Naive thymus-derived CD4-positive, alpha-beta T cell (primary cell): ENCODE results near the gene CDH4. TPM values are rescaled to one million over a fixed set of nuclear protein-coding genes. Genes with fewer than 3 reads are reported as not detected.

Source experiments
- ATAC-seq: fragments of 150-1000 bp; cut with Tn5 transposase; 2 replicates; pipeline ENCODE4 v1.10.0; 2021; ENCODE audit warnings: mild to moderate bottlenecking, moderate library complexity
- CTCF ChIA-PET: fragments of 350-600 bp; sonication (Branson Sonifier 250); formaldehyde crosslinking; loops from one replicate; lab custom pipeline; 2021; ENCODE audit warnings: antibody characterized with exemption; lab: Charles Lee
- POLR2A ChIA-PET: fragments of 350-600 bp; sonication (Branson Sonifier 250); formaldehyde crosslinking; loops from one replicate; lab custom pipeline; 2021; ENCODE audit warnings: antibody characterized with exemption, inconsistent platforms; lab: Charles Lee
- DNase-seq, 9 donors: peaks; one replicate each; pipeline versions ENCODE4 v3.0.0 to v3.0.0-alpha.2; 2020 to 2022; ENCODE audit warnings: mixed read lengths in 1 of 9
- H3K27ac ChIP-seq: one replicate; pipeline ENCODE4 v1.7.0; 2013; ENCODE audit warnings: mild to moderate bottlenecking, low read depth, low read length, moderate library complexity
- H3K27me3 ChIP-seq, 2 donors: one replicate each; pipeline ENCODE4 v1.7.0; 2013; ENCODE audit warnings: low read length in 2 of 2, mild to moderate bottlenecking in 2 of 2, moderate library complexity in 2 of 2; ENCODE audit not compliant: control insufficient read depth in 2 of 2, insufficient read depth in 2 of 2
- H3K36me3 ChIP-seq, 3 experiments: 1 replicate in 2 of 3; 2 replicates in 1 of 3; pipeline ENCODE4 v1.7.0; 2013; ENCODE audit warnings: low read length in 3 of 3, mild to moderate bottlenecking in 3 of 3, moderate library complexity in 1 of 3; ENCODE audit not compliant: insufficient read depth in 3 of 3, control insufficient read depth in 2 of 3
- H3K4me1 ChIP-seq, 2 donors: one replicate each; pipeline ENCODE4 v1.7.0; 2013; ENCODE audit warnings: low read length in 2 of 2, mild to moderate bottlenecking in 2 of 2, moderate library complexity in 1 of 2; ENCODE audit not compliant: control insufficient read depth in 2 of 2, insufficient read depth in 2 of 2
- H3K4me3 ChIP-seq: 2 replicates; pipeline ENCODE4 v1.7.0; 2013; ENCODE audit warnings: mild to moderate bottlenecking, low read length
- H3K9me3 ChIP-seq, 3 experiments: 1 replicate in 2 of 3; 2 replicates in 1 of 3; pipeline ENCODE4 v1.7.0; 2013; ENCODE audit warnings: low read length in 3 of 3; ENCODE audit not compliant: control insufficient read depth in 2 of 3
- H3K27ac Mint-ChIP-seq, 9 donors: one replicate each; pipeline ENCODE4 v1.8.0; 2020 to 2022; ENCODE audit warnings: mixed read lengths in 9 of 9, mild to moderate bottlenecking in 8 of 9, moderate library complexity in 5 of 9, inconsistent platforms in 2 of 9
- H3K27me3 Mint-ChIP-seq, 5 donors: one replicate each; pipeline ENCODE4 v1.8.0; 2021 to 2022; ENCODE audit warnings: mixed read lengths in 5 of 5, mild to moderate bottlenecking in 1 of 5
- H3K36me3 Mint-ChIP-seq, 5 donors: one replicate each; pipeline ENCODE4 v1.8.0; 2020 to 2022; ENCODE audit warnings: mixed read lengths in 5 of 5, mild to moderate bottlenecking in 3 of 5, inconsistent platforms in 1 of 5
- H3K4me1 Mint-ChIP-seq, 7 donors: one replicate each; pipeline ENCODE4 v1.8.0; 2020 to 2022; ENCODE audit warnings: mixed read lengths in 7 of 7, mild to moderate bottlenecking in 3 of 7, inconsistent platforms in 1 of 7
- H3K4me3 Mint-ChIP-seq, 10 donors: one replicate each; pipeline ENCODE4 v1.8.0; 2020 to 2022; ENCODE audit warnings: mild to moderate bottlenecking in 10 of 10, mixed read lengths in 10 of 10, moderate library complexity in 6 of 10, inconsistent platforms in 2 of 10
- H3K9me3 Mint-ChIP-seq, 11 donors: one replicate each; pipeline ENCODE4 v1.8.0; 2020 to 2022; ENCODE audit warnings: mixed read lengths in 11 of 11, mild to moderate bottlenecking in 4 of 11, inconsistent platforms in 1 of 11, moderate library complexity in 1 of 11
- intact Hi-C, 2 donors: fragments of 100-400 bp; cut with micrococcal nuclease; formaldehyde crosslinking; loops; one replicate each; pipeline ENCODE4 v1.15.1; 2023
- polyA plus RNA-seq, 2 donors: library from polyadenylated mRNA; unstranded; fragments of 300-500 nt; fragmentation: Illumina TruSeq; gene quantifications; one replicate each; pipeline ENCODE4 v1.2.3, GENCODE V29; 2021
- total RNA-seq, 6 experiments: library from RNA in 5 of 6; stranded (reverse) in 5 of 6; gene quantifications; 1 replicate in 5 of 6; 2 replicates in 1 of 6; pipeline ENCODE4 v1.2.3 and lab custom pipeline; 2021 to 2026

Gene CDH4
- total and polyA plus RNA-seq, 7 experiments from 2014 or later: 0.05 to 0.43 (median 0.14) TPM; not detected in 1

DNA sequence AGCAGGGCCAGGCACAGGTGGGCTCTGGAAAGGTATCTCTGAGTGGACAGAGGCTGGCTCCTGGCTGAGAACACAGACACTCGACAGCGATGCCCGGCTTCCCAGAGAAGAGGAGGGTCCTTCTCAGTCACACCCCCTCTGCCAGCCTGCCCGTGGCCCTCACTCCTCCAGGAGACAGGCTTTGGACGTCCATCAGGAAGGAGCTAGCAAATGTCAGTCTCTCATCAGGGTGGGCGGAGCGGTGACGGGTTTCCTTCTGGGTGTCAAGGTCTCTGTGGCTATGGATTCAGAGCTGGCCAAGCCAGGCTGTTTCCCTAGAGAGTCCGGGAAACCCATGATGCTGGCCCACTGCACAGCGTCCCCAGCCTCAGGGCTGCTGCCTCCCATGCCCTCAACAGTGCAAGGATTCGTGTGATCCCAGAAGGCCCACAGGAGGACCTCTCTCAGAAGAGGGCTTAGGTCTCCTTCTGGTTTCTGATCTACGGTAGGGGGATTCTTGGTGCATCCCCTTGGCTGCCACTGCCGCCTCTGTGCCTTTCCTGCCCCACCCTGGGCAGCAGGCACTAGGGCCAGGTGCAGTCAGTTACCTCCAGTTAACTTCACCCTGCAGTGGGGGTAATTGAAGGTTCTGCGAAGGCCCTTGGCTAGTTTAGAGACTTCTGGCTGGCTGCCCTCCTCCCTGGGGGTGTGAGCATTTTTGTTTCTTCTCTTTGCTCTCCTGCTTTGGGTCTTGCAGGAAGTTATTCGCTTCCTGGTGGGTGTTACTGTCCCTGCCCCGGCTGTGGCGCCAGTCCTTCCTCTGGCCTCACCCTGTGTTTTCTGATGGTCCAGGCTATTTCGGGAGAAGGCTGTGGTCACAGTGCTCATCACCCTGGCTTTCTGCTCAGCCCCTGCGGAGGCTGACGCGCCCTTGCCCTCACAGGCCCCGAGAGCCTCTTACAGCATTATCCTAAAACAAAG lies 80.2 kb downstream of the CDH4 start:
- Histone ChIP-seq H3K4me3 (no peak overlapping the region), H3K27ac (no peak overlapping the region), H3K9me3 (no peaks in the 10 kb centered on the region), H3K27me3 (no peaks in the 10 kb centered on the region), H3K36me3 (no peaks in the 10 kb centered on the region), H3K4me1 (no peaks in the 10 kb centered on the region)
- Mint-ChIP-seq H3K4me1 (no peaks in the 10 kb centered on the region), H3K27ac (no peak overlapping the region), H3K36me3 (no peaks in the 10 kb centered on the region), H3K27me3 (peaks cover 0 to 26% (median 6%) of the 10 kb centered on the region in 5 donors), H3K9me3 (peaks cover 0 to 6% (median 0%) of the 10 kb centered on the region in 11 donors), H3K4me3 (no peak overlapping the region)
- ATAC-seq (no peak), DNase-seq (no peak)
- POLR2A ChIA-PET: no interaction called here
- CTCF ChIA-PET: no interaction called here
- intact Hi-C loops: no loop called here

DNA sequence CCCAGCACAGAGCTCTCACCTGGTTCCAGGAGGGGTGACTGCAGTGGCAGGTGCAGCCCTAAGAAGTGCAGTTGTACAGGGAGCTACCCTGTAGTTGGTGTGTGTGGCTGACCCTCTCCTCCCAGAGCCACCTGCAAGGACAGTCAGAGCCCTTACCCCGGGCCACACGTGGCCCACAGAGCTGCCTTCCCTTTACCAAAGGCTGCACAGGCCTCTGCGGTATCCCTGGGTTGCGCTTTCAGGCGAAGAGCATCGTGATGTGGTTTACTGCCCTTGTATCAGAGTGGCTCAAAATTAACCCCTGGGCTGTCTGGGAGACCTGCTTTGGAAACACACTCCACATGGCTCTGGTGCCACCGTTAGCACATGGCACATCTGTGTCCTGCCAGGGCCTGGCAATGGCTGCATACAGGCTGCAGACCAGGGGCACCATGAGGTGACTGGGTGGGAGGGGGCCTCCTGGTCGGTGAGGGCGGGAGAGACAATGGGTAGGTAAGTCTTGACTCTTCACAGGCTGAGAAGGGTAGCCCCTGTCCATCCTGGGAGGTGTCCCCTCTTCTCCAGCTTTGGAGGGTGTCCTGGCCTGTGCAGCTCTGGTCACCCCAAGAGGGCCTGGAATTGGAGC lies 81.5 kb downstream of the CDH4 start:
- no peaks in the 10 kb centered on the region for H3K4me1 Mint-ChIP-seq
- no peak overlapping the region for H3K27ac Mint-ChIP-seq
- Histone ChIP-seq H3K27me3 (no peaks in the 10 kb centered on the region), H3K9me3 (no peaks in the 10 kb centered on the region), H3K36me3 (no peaks in the 10 kb centered on the region), H3K27ac (no peak overlapping the region), H3K4me3 (no peak overlapping the region), H3K4me1 (no peaks in the 10 kb centered on the region)
- no peaks in the 10 kb centered on the region for H3K36me3 Mint-ChIP-seq
- ChIA-PET POLR2A (no interaction called here), CTCF (no interaction called here)
- H3K9me3 Mint-ChIP-seq: peaks cover 0 to 6% (median 0%) of the 10 kb centered on the region in 11 donors
- DNase-seq (no peak), ATAC-seq (no peak)
- intact Hi-C loops: no loop called here
- no peak overlapping the region for H3K4me3 Mint-ChIP-seq
- H3K27me3 Mint-ChIP-seq: peaks cover 0 to 26% (median 6%) of the 10 kb centered on the region in 5 donors

GRCh38 chr20:61340157-61340556 lies 88.1 kb downstream of the CDH4 start:
- POLR2A ChIA-PET: no interaction called here

DNA sequence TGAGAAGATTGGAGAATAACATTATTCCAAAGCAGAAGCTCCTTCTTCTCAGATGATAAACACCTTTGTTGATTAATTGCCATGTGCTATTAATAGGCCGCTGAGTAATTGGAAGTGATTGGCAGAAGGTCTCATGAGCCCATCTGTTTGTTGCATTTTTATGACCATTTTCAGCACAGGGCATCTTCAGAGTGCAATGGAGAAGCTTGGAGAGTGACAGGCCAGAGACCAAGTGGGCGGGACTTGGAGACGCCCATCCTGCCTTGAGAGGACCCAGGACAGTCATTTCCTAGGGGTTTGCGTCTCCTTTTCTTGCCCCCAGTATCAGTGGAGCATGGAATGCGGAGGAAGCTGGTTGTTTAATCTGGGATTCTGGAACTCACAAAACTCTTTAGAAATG lies 89.5 kb downstream of the CDH4 start:
- POLR2A ChIA-PET: no interaction called here
- no peak for ATAC-seq
- H3K27me3 ChIP-seq: no peaks in the 10 kb centered on the region
- no peaks in the 10 kb centered on the region for H3K9me3 ChIP-seq
- H3K9me3 Mint-ChIP-seq: peaks cover 0 to 7% (median 0%) of the 10 kb centered on the region in 11 donors
- no peak for DNase-seq
- no peaks in the 10 kb centered on the region for H3K36me3 ChIP-seq
- CTCF ChIA-PET: no interaction called here
- intact Hi-C loops: no loop called here
- H3K4me3 Mint-ChIP-seq: no peak overlapping the region
- peaks cover 0 to 22% (median 6%) of the 10 kb centered on the region in 5 donors for H3K27me3 Mint-ChIP-seq
- H3K4me1 ChIP-seq: no peaks in the 10 kb centered on the region
- H3K4me3 ChIP-seq: no peak overlapping the region
- H3K4me1 Mint-ChIP-seq: no peaks in the 10 kb centered on the region
- H3K36me3 Mint-ChIP-seq: no peaks in the 10 kb centered on the region
- no peak overlapping the region for H3K27ac ChIP-seq
- H3K27ac Mint-ChIP-seq: no peak overlapping the region

More at GRCh38 chr20:61340157-61340556, 88.1 kb downstream of the CDH4 start:
- Histone ChIP-seq H3K4me3 (no peak overlapping the region), H3K27me3 (no peaks in the 10 kb centered on the region), H3K9me3 (no peaks in the 10 kb centered on the region), H3K27ac (no peak overlapping the region), H3K36me3 (no peaks in the 10 kb centered on the region), H3K4me1 (no peaks in the 10 kb centered on the region)
- CTCF ChIA-PET: no interaction called here
- no peak for ATAC-seq
- H3K27me3 Mint-ChIP-seq: peaks cover 0 to 21% (median 5%) of the 10 kb centered on the region in 5 donors
- H3K9me3 Mint-ChIP-seq: peaks cover 0 to 6% (median 1%) of the 10 kb centered on the region in 11 donors
- no peak overlapping the region for H3K27ac Mint-ChIP-seq
- intact Hi-C loops: no loop called here
- DNase-seq: no peak
- no peak overlapping the region for H3K4me3 Mint-ChIP-seq
- no peaks in the 10 kb centered on the region for H3K36me3 Mint-ChIP-seq
- no peaks in the 10 kb centered on the region for H3K4me1 Mint-ChIP-seq

- no peaks in the 10 kb centered on the region for H3K4me1 Mint-ChIP-seq
- H3K27me3 Mint-ChIP-seq: peaks cover 0 to 29% (median 4%) of the 10 kb centered on the region in 5 donors
- DNase-seq: no peak
- H3K4me3 Mint-ChIP-seq: no peak overlapping the region
- CTCF ChIA-PET: interaction anchor here (0.6 kb wide), 1 partner anchor 9 kb away, joined by 3 read pairs; no protein-coding TSS in a partner anchor
- POLR2A ChIA-PET: no interaction called here
- no peaks in the 10 kb centered on the region for H3K36me3 ChIP-seq
- H3K9me3 Mint-ChIP-seq: peaks cover 0 to 11% (median 1%) of the 10 kb centered on the region in 11 donors
- no peak for ATAC-seq
- no peaks in the 10 kb centered on the region for H3K4me1 ChIP-seq
- H3K9me3 ChIP-seq: no peaks in the 10 kb centered on the region
- no peaks in the 10 kb centered on the region for H3K27me3 ChIP-seq
- intact Hi-C loops: no loop called here
- no peak overlapping the region for H3K27ac ChIP-seq
- no peaks in the 10 kb centered on the region for H3K36me3 Mint-ChIP-seq
- H3K27ac Mint-ChIP-seq: no peak overlapping the region
- no peak overlapping the region for H3K4me3 ChIP-seq
Observed at GRCh38 chr20:61343934-61344333, 91.9 kb downstream of the CDH4 start.

DNA sequence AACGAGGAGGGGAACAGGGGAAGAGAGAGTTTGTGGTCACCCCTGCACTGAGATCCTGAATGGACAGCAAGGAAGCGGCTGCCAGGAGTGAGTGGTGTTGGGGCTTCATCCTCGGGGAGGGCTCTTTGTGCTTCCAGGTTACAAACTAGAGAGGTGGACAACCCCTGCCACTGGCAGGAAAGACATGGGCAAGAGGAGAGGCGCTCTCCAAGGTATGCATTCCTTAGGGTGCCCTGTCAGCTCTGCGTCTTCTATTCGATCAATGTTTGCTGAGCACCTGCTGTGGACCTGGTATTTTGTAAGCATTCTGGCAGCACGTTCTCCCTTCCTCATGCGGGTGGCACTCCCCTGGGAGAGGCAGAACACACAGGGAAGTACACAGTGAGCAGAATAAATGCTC lies 93.6 kb downstream of the CDH4 start:
- intact Hi-C loops: no loop called here
- ChIA-PET CTCF (no interaction called here), POLR2A (no interaction called here)
- Histone ChIP-seq H3K27ac (no peak overlapping the region), H3K27me3 (no peaks in the 10 kb centered on the region), H3K4me1 (no peaks in the 10 kb centered on the region), H3K36me3 (no peaks in the 10 kb centered on the region), H3K4me3 (no peak overlapping the region), H3K9me3 (no peaks in the 10 kb centered on the region)
- ATAC-seq (no peak), DNase-seq (no peak)
- Mint-ChIP-seq H3K4me3 (no peak overlapping the region), H3K36me3 (no peaks in the 10 kb centered on the region), H3K9me3 (peaks cover 0 to 7% (median 1%) of the 10 kb centered on the region in 11 donors), H3K27me3 (peaks cover 0 to 32% (median 0%) of the 10 kb centered on the region in 5 donors), H3K4me1 (no peaks in the 10 kb centered on the region), H3K27ac (no peak overlapping the region)
